ENCODE data around the gene RASA3. TPM values are rescaled to one million over a fixed set of nuclear protein-coding genes. Genes with fewer than 3 reads are reported as not detected.

RASA3 gene
- total RNA-seq, 1 experiment from 2014 or later = 22.3 TPM

DNA sequence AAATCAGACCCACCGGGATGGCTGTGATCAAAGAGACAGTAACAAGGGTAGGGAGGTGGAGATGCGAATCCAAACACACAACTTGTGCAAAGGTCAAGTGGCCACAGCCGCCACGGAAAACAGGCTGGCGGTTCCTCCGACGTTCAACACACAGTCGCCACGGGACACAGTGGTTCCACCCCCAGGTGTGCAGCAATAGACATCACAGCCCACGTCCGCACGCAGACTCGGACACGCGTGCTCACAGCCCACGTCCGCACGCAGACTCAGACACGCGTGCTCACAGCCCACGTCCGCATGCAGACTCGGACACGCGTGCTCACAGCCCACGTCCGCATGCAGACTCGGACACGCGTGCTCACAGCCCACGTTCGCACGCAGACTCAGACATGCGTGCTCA lies 70.1 kb downstream of the RASA3 start:
- CTCF ChIA-PET = no interaction called here
- no peak for DNase-seq (ENCODE audit: low spot score)
- Mint-ChIP-seq H3K4me3 (no peak overlapping the region), H3K9me3 (no peaks in the 10 kb centered on the region), H3K27me3 (ENCODE audit: low read depth) (no peaks in the 10 kb centered on the region), H3K27ac (no peak overlapping the region), H3K4me1 (peaks cover 17% of the 10 kb centered on the region), H3K36me3 (no peaks in the 10 kb centered on the region)
- ATAC-seq = no peak
- POLR2A ChIA-PET = no interaction called here
- TF ChIP-seq GRHL2 (CRISPR knock-in tag; IDR thresholded peaks at IDR 0.05; ENCODE audit: insufficient replicate concordance, severe bottlenecking) (no peak), KAT7 (CRISPR knock-in tag; IDR thresholded peaks at IDR 0.05; ENCODE audit: borderline replicate concordance) (no peak), NFE2L1 (CRISPR knock-in tag; IDR thresholded peaks at IDR 0.05) (no peak)
- TF ChIP-seq, protein P1, sequence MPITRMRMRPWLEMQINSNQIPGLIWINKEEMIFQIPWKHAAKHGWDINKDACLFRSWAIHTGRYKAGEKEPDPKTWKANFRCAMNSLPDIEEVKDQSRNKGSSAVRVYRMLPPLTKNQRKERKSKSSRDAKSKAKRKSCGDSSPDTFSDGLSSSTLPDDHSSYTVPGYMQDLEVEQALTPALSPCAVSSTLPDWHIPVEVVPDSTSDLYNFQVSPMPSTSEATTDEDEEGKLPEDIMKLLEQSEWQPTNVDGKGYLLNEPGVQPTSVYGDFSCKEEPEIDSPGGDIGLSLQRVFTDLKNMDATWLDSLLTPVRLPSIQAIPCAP (CRISPR knock-in tag; IDR thresholded peaks at IDR 0.05) = no peak

DNA sequence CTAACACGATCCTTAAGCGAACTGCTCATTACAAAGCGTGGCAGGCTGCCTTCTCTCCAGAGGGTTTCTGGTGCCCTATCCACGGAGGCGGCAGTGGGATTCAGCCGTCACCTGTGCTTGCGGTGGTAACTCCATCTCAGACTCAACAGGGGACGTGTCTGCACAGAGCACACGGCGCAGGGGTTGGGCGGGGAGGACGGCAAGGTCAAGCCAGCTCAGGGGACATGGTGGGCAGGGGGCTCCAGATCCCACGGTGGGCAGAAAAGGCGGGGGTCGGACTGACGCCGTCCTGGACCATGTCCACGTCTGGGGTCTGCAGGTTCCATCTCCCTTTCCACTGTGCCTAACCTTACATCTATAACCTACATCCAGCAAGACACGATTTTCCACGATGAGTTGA lies 70.7 kb downstream of the RASA3 start:
- ATAC-seq = no peak
- ChIA-PET POLR2A (no interaction called here), CTCF (no interaction called here)
- Mint-ChIP-seq H3K4me3 (no peak overlapping the region), H3K27ac (no peak overlapping the region), H3K36me3 (no peaks in the 10 kb centered on the region), H3K4me1 (peaks cover 17% of the 10 kb centered on the region), H3K9me3 (no peaks in the 10 kb centered on the region), H3K27me3 (ENCODE audit: low read depth) (no peaks in the 10 kb centered on the region)
- DNase-seq (ENCODE audit: low spot score) = no peak
- TF ChIP-seq, protein P2, sequence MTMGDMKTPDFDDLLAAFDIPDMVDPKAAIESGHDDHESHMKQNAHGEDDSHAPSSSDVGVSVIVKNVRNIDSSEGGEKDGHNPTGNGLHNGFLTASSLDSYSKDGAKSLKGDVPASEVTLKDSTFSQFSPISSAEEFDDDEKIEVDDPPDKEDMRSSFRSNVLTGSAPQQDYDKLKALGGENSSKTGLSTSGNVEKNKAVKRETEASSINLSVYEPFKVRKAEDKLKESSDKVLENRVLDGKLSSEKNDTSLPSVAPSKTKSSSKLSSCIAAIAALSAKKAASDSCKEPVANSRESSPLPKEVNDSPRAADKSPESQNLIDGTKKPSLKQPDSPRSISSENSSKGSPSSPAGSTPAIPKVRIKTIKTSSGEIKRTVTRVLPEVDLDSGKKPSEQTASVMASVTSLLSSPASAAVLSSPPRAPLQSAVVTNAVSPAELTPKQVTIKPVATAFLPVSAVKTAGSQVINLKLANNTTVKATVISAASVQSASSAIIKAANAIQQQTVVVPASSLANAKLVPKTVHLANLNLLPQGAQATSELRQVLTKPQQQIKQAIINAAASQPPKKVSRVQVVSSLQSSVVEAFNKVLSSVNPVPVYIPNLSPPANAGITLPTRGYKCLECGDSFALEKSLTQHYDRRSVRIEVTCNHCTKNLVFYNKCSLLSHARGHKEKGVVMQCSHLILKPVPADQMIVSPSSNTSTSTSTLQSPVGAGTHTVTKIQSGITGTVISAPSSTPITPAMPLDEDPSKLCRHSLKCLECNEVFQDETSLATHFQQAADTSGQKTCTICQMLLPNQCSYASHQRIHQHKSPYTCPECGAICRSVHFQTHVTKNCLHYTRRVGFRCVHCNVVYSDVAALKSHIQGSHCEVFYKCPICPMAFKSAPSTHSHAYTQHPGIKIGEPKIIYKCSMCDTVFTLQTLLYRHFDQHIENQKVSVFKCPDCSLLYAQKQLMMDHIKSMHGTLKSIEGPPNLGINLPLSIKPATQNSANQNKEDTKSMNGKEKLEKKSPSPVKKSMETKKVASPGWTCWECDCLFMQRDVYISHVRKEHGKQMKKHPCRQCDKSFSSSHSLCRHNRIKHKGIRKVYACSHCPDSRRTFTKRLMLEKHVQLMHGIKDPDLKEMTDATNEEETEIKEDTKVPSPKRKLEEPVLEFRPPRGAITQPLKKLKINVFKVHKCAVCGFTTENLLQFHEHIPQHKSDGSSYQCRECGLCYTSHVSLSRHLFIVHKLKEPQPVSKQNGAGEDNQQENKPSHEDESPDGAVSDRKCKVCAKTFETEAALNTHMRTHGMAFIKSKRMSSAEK (CRISPR knock-in tag; IDR thresholded peaks at IDR 0.05; ENCODE audit: borderline replicate concordance) = no peak
- TF ChIP-seq ZNF121 (CRISPR knock-in tag; IDR thresholded peaks at IDR 0.05) = no peak
- no peak for TF ChIP-seq NR2C2 (CRISPR knock-in tag; IDR thresholded peaks at IDR 0.05)
- TF ChIP-seq, protein P3, sequence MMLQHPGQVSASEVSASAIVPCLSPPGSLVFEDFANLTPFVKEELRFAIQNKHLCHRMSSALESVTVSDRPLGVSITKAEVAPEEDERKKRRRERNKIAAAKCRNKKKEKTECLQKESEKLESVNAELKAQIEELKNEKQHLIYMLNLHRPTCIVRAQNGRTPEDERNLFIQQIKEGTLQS (CRISPR knock-in tag; conservative IDR thresholded peaks at IDR 0.05) = no peak
- TF ChIP-seq, protein P4, sequence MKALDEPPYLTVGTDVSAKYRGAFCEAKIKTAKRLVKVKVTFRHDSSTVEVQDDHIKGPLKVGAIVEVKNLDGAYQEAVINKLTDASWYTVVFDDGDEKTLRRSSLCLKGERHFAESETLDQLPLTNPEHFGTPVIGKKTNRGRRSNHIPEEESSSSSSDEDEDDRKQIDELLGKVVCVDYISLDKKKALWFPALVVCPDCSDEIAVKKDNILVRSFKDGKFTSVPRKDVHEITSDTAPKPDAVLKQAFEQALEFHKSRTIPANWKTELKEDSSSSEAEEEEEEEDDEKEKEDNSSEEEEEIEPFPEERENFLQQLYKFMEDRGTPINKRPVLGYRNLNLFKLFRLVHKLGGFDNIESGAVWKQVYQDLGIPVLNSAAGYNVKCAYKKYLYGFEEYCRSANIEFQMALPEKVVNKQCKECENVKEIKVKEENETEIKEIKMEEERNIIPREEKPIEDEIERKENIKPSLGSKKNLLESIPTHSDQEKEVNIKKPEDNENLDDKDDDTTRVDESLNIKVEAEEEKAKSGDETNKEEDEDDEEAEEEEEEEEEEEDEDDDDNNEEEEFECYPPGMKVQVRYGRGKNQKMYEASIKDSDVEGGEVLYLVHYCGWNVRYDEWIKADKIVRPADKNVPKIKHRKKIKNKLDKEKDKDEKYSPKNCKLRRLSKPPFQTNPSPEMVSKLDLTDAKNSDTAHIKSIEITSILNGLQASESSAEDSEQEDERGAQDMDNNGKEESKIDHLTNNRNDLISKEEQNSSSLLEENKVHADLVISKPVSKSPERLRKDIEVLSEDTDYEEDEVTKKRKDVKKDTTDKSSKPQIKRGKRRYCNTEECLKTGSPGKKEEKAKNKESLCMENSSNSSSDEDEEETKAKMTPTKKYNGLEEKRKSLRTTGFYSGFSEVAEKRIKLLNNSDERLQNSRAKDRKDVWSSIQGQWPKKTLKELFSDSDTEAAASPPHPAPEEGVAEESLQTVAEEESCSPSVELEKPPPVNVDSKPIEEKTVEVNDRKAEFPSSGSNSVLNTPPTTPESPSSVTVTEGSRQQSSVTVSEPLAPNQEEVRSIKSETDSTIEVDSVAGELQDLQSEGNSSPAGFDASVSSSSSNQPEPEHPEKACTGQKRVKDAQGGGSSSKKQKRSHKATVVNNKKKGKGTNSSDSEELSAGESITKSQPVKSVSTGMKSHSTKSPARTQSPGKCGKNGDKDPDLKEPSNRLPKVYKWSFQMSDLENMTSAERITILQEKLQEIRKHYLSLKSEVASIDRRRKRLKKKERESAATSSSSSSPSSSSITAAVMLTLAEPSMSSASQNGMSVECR (CRISPR knock-in tag; IDR thresholded peaks at IDR 0.05; ENCODE audit: borderline replicate concordance) = no peak
- TF ChIP-seq, protein P5, sequence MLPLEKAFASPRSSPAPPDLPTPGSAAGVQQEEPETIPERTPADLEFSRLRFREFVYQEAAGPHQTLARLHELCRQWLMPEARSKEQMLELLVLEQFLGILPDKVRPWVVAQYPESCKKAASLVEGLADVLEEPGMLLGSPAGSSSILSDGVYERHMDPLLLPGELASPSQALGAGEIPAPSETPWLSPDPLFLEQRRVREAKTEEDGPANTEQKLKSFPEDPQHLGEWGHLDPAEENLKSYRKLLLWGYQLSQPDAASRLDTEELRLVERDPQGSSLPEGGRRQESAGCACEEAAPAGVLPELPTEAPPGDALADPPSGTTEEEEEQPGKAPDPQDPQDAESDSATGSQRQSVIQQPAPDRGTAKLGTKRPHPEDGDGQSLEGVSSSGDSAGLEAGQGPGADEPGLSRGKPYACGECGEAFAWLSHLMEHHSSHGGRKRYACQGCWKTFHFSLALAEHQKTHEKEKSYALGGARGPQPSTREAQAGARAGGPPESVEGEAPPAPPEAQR (CRISPR knock-in tag; IDR thresholded peaks at IDR 0.05) = no peak
- TF ChIP-seq, protein P6, sequence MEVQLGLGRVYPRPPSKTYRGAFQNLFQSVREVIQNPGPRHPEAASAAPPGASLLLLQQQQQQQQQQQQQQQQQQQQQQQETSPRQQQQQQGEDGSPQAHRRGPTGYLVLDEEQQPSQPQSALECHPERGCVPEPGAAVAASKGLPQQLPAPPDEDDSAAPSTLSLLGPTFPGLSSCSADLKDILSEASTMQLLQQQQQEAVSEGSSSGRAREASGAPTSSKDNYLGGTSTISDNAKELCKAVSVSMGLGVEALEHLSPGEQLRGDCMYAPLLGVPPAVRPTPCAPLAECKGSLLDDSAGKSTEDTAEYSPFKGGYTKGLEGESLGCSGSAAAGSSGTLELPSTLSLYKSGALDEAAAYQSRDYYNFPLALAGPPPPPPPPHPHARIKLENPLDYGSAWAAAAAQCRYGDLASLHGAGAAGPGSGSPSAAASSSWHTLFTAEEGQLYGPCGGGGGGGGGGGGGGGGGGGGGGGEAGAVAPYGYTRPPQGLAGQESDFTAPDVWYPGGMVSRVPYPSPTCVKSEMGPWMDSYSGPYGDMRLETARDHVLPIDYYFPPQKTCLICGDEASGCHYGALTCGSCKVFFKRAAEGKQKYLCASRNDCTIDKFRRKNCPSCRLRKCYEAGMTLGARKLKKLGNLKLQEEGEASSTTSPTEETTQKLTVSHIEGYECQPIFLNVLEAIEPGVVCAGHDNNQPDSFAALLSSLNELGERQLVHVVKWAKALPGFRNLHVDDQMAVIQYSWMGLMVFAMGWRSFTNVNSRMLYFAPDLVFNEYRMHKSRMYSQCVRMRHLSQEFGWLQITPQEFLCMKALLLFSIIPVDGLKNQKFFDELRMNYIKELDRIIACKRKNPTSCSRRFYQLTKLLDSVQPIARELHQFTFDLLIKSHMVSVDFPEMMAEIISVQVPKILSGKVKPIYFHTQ (CRISPR knock-in tag; IDR thresholded peaks at IDR 0.05) = no peak
- TF ChIP-seq CREM (CRISPR knock-in tag; IDR thresholded peaks at IDR 0.05) = no peak
- no peak for TF ChIP-seq FOXJ3 (CRISPR knock-in tag; IDR thresholded peaks at IDR 0.05; ENCODE audit: borderline replicate concordance)
- no peak for TF ChIP-seq TP53 (CRISPR knock-in tag; IDR thresholded peaks at IDR 0.05)
- no peak for TF ChIP-seq KAT7 (CRISPR knock-in tag; IDR thresholded peaks at IDR 0.05; ENCODE audit: borderline replicate concordance)
- TF ChIP-seq NR3C1 (CRISPR knock-in tag; conservative IDR thresholded peaks at IDR 0.05; ENCODE audit: low read depth) = no peak
- TF ChIP-seq, protein P7, sequence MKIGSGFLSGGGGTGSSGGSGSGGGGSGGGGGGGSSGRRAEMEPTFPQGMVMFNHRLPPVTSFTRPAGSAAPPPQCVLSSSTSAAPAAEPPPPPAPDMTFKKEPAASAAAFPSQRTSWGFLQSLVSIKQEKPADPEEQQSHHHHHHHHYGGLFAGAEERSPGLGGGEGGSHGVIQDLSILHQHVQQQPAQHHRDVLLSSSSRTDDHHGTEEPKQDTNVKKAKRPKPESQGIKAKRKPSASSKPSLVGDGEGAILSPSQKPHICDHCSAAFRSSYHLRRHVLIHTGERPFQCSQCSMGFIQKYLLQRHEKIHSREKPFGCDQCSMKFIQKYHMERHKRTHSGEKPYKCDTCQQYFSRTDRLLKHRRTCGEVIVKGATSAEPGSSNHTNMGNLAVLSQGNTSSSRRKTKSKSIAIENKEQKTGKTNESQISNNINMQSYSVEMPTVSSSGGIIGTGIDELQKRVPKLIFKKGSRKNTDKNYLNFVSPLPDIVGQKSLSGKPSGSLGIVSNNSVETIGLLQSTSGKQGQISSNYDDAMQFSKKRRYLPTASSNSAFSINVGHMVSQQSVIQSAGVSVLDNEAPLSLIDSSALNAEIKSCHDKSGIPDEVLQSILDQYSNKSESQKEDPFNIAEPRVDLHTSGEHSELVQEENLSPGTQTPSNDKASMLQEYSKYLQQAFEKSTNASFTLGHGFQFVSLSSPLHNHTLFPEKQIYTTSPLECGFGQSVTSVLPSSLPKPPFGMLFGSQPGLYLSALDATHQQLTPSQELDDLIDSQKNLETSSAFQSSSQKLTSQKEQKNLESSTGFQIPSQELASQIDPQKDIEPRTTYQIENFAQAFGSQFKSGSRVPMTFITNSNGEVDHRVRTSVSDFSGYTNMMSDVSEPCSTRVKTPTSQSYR (CRISPR knock-in tag; IDR thresholded peaks at IDR 0.05) = no peak
- no peak for TF ChIP-seq RELA (CRISPR knock-in tag; IDR thresholded peaks at IDR 0.05; ENCODE audit: borderline replicate concordance)
